ENCODE measurements around the gene PHACTR3. TPM values are rescaled to one million over a fixed set of nuclear protein-coding genes. Genes with fewer than 3 reads are reported as not detected.

Gene PHACTR3
- total RNA-seq, 1 donor from 2014 or later, result 0.14 TPM

- no peaks in the 10 kb centered on the region for H3K79me2 ChIP-seq (ENCODE audit: insufficient read depth, low read length)
- FAIRE-seq, result no peak
- no peak for DNase-seq (ENCODE audit: low read depth)
Observed at GRCh38 chr20:59573837-59574236, 30.5 kb upstream of the PHACTR3 start.

DNA sequence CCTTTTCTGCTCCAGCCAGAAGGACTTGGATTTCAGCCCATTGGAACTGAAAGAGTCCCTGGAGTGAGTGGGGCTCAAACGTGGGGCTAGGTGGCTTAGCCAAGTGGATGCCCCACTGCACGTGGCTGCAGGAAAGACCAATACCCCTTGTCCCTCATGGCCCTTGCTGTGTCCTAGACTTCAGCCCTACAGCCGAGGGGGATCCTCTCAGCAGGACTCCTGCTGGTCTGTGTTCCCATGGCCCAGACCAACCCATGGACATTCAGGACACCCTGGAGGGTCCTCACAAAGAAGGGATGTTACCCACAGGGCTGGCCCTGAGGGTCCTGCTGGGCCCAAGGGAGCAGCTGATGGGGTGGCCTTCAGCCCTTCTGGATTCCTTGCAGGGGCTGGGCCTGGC, 30.0 kb upstream of the PHACTR3 start:
- no peaks in the 10 kb centered on the region for H3K4me1 ChIP-seq (ENCODE audit: insufficient read depth, low read length)
- no peak overlapping the region for H2AFZ ChIP-seq (ENCODE audit: low read depth, low read length)
- no peak overlapping the region for H3K4me3 ChIP-seq (ENCODE audit: insufficient read depth, low read depth, low read length)
- no peak overlapping the region for H3K27ac Mint-ChIP-seq (ENCODE audit: unreplicated experiment)
- H3K4me3 Mint-ChIP-seq (ENCODE audit: unreplicated experiment), result no peak overlapping the region
- peaks cover 6% of the 10 kb centered on the region for H3K27me3 ChIP-seq (ENCODE audit: insufficient read depth, low read length)
- H3K9me3 Mint-ChIP-seq (ENCODE audit: unreplicated experiment), result peaks cover 7% of the 10 kb centered on the region
- H3K4me1 Mint-ChIP-seq (ENCODE audit: low read depth, unreplicated experiment), result no peaks in the 10 kb centered on the region
- no peaks in the 10 kb centered on the region for H4K20me1 ChIP-seq (ENCODE audit: insufficient read depth, low read length)
- no peaks in the 10 kb centered on the region for H3K36me3 Mint-ChIP-seq (ENCODE audit: low read depth, unreplicated experiment)
- H3K9me3 ChIP-seq (ENCODE audit: insufficient read depth, low read depth, low read length), result no peaks in the 10 kb centered on the region
- H3K4me2 ChIP-seq (ENCODE audit: low read length), result no peak overlapping the region
- no peaks in the 10 kb centered on the region for H3K79me2 ChIP-seq (ENCODE audit: insufficient read depth, low read length)
- no peak overlapping the region for H3K9ac ChIP-seq (ENCODE audit: low read length)
- no peak for TF ChIP-seq EZH2 (IDR thresholded peaks at IDR 0.05; ENCODE audit: insufficient read depth, low read length)
- TF ChIP-seq, protein P1, sequence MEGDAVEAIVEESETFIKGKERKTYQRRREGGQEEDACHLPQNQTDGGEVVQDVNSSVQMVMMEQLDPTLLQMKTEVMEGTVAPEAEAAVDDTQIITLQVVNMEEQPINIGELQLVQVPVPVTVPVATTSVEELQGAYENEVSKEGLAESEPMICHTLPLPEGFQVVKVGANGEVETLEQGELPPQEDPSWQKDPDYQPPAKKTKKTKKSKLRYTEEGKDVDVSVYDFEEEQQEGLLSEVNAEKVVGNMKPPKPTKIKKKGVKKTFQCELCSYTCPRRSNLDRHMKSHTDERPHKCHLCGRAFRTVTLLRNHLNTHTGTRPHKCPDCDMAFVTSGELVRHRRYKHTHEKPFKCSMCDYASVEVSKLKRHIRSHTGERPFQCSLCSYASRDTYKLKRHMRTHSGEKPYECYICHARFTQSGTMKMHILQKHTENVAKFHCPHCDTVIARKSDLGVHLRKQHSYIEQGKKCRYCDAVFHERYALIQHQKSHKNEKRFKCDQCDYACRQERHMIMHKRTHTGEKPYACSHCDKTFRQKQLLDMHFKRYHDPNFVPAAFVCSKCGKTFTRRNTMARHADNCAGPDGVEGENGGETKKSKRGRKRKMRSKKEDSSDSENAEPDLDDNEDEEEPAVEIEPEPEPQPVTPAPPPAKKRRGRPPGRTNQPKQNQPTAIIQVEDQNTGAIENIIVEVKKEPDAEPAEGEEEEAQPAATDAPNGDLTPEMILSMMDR (IDR thresholded peaks at IDR 0.05; ENCODE audit: insufficient read depth, low read depth, low read length), result no peak
- DNase-seq (ENCODE audit: low read depth) (no peak), FAIRE-seq (no peak)
- H3K27me3 Mint-ChIP-seq (ENCODE audit: low read depth, unreplicated experiment), result peaks cover 76% of the 10 kb centered on the region
- H3K36me3 ChIP-seq (ENCODE audit: insufficient read depth, low read length), result no peaks in the 10 kb centered on the region
- no peak overlapping the region for H3K27ac ChIP-seq (ENCODE audit: low read depth, low read length)

More at GRCh38 chr20:59573837-59574236, 30.5 kb upstream of the PHACTR3 start:
- peaks cover 7% of the 10 kb centered on the region for H3K9me3 Mint-ChIP-seq (ENCODE audit: unreplicated experiment)
- Histone ChIP-seq H3K4me3 (ENCODE audit: insufficient read depth, low read depth, low read length) (no peak overlapping the region), H3K27me3 (ENCODE audit: insufficient read depth, low read length) (peaks cover 6% of the 10 kb centered on the region), H3K36me3 (ENCODE audit: insufficient read depth, low read length) (no peaks in the 10 kb centered on the region), H3K4me1 (ENCODE audit: insufficient read depth, low read length) (no peaks in the 10 kb centered on the region), H3K27ac (ENCODE audit: low read depth, low read length) (no peak overlapping the region), H4K20me1 (ENCODE audit: insufficient read depth, low read length) (no peaks in the 10 kb centered on the region), H3K9ac (ENCODE audit: low read length) (no peak overlapping the region), H3K9me3 (ENCODE audit: insufficient read depth, low read depth, low read length) (no peaks in the 10 kb centered on the region), H2AFZ (ENCODE audit: low read depth, low read length) (no peak overlapping the region), H3K4me2 (ENCODE audit: low read length) (no peak overlapping the region)
- H3K4me3 Mint-ChIP-seq (ENCODE audit: unreplicated experiment), result no peak overlapping the region
- no peak overlapping the region for H3K27ac Mint-ChIP-seq (ENCODE audit: unreplicated experiment)
- no peaks in the 10 kb centered on the region for H3K4me1 Mint-ChIP-seq (ENCODE audit: low read depth, unreplicated experiment)
- H3K36me3 Mint-ChIP-seq (ENCODE audit: low read depth, unreplicated experiment), result no peaks in the 10 kb centered on the region
- no peak for TF ChIP-seq EZH2 (IDR thresholded peaks at IDR 0.05; ENCODE audit: insufficient read depth, low read length)
- TF ChIP-seq, protein P1 (IDR thresholded peaks at IDR 0.05; ENCODE audit: insufficient read depth, low read depth, low read length), result no peak
- peaks cover 76% of the 10 kb centered on the region for H3K27me3 Mint-ChIP-seq (ENCODE audit: low read depth, unreplicated experiment)

DNA sequence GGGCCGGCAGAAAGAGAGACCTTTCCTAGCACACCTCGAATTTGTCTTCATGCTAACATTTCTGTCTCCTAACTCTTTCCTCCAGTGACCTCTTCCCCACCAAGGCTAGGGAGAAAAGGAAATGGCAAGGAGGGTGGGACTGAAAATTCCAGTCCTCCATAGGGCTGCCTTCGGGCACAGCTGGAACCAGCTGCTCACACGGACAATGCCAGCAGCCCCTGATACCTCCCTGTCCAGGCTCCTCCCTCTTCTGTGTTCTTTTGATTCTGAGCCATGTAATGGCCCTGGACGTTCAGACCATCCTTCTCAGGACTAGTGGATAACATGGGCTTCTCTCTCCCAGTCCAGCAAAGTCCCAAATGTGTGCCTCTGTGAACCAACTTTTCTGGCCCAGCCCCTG, 29.1 kb upstream of the PHACTR3 start:
- Histone ChIP-seq H3K27me3 (ENCODE audit: insufficient read depth, low read length) (peaks cover 6% of the 10 kb centered on the region), H3K79me2 (ENCODE audit: insufficient read depth, low read length) (no peaks in the 10 kb centered on the region), H3K27ac (ENCODE audit: low read depth, low read length) (no peak overlapping the region), H2AFZ (ENCODE audit: low read depth, low read length) (no peak overlapping the region), H3K9ac (ENCODE audit: low read length) (no peak overlapping the region), H4K20me1 (ENCODE audit: insufficient read depth, low read length) (no peaks in the 10 kb centered on the region), H3K4me2 (ENCODE audit: low read length) (no peak overlapping the region), H3K9me3 (ENCODE audit: insufficient read depth, low read depth, low read length) (no peaks in the 10 kb centered on the region), H3K4me3 (ENCODE audit: insufficient read depth, low read depth, low read length) (no peak overlapping the region), H3K36me3 (ENCODE audit: insufficient read depth, low read length) (no peaks in the 10 kb centered on the region), H3K4me1 (ENCODE audit: insufficient read depth, low read length) (no peaks in the 10 kb centered on the region)
- Mint-ChIP-seq H3K36me3 (ENCODE audit: low read depth, unreplicated experiment) (no peaks in the 10 kb centered on the region), H3K27ac (ENCODE audit: unreplicated experiment) (no peak overlapping the region), H3K9me3 (ENCODE audit: unreplicated experiment) (peaks cover 7% of the 10 kb centered on the region), H3K4me1 (ENCODE audit: low read depth, unreplicated experiment) (no peaks in the 10 kb centered on the region), H3K27me3 (ENCODE audit: low read depth, unreplicated experiment) (peaks cover 79% of the 10 kb centered on the region), H3K4me3 (ENCODE audit: unreplicated experiment) (no peak overlapping the region)
- DNase-seq (ENCODE audit: low read depth) (no peak), FAIRE-seq (no peak)
- no peak for TF ChIP-seq EZH2 (IDR thresholded peaks at IDR 0.05; ENCODE audit: insufficient read depth, low read length)
- TF ChIP-seq, protein P1 (IDR thresholded peaks at IDR 0.05; ENCODE audit: insufficient read depth, low read depth, low read length), result no peak

Measured in astrocyte (in vitro differentiated cells and primary cell).